ENCODE results near the gene TTC7B.

TTC7B gene

GRCh38 chr14:90645842-90646443 is 170.3 kb downstream of the TTC7B start:
- peaks cover 15% of the 10 kb centered on the region for H3K36me3 ChIP-seq (ENCODE audit: low read depth)
- peaks cover 13% of the 10 kb centered on the region for H3K4me1 ChIP-seq (ENCODE audit: insufficient read depth, poor library complexity, severe bottlenecking)
- H3K4me3 ChIP-seq (ENCODE audit: severe bottlenecking) = no peak overlapping the region
- DNase-seq (ENCODE audit: low spot score) = peak; percentile 86
- ATAC-seq (ENCODE audit: low read depth) = peak; percentile 99
- TF ChIP-seq, protein P1, sequence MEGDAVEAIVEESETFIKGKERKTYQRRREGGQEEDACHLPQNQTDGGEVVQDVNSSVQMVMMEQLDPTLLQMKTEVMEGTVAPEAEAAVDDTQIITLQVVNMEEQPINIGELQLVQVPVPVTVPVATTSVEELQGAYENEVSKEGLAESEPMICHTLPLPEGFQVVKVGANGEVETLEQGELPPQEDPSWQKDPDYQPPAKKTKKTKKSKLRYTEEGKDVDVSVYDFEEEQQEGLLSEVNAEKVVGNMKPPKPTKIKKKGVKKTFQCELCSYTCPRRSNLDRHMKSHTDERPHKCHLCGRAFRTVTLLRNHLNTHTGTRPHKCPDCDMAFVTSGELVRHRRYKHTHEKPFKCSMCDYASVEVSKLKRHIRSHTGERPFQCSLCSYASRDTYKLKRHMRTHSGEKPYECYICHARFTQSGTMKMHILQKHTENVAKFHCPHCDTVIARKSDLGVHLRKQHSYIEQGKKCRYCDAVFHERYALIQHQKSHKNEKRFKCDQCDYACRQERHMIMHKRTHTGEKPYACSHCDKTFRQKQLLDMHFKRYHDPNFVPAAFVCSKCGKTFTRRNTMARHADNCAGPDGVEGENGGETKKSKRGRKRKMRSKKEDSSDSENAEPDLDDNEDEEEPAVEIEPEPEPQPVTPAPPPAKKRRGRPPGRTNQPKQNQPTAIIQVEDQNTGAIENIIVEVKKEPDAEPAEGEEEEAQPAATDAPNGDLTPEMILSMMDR (IDR thresholded peaks at IDR 0.05; ENCODE audit: poor library complexity, severe bottlenecking) = no peak
- no peak overlapping the region for H3K27ac ChIP-seq (ENCODE audit: poor library complexity, severe bottlenecking)
- H3K9me3 ChIP-seq (ENCODE audit: severe bottlenecking) = no peaks in the 10 kb centered on the region
- no peaks in the 10 kb centered on the region for H3K27me3 ChIP-seq (ENCODE audit: insufficient read depth, poor library complexity, severe bottlenecking)

- Histone ChIP-seq H3K27me3 (ENCODE audit: insufficient read depth, poor library complexity, severe bottlenecking) (no peaks in the 10 kb centered on the region), H3K4me1 (ENCODE audit: insufficient read depth, poor library complexity, severe bottlenecking) (peaks cover 13% of the 10 kb centered on the region), H3K4me3 (ENCODE audit: severe bottlenecking) (no peak overlapping the region), H3K9me3 (ENCODE audit: severe bottlenecking) (no peaks in the 10 kb centered on the region), H3K27ac (ENCODE audit: poor library complexity, severe bottlenecking) (no peak overlapping the region), H3K36me3 (ENCODE audit: low read depth) (peaks cover 11% of the 10 kb centered on the region)
- no peak for DNase-seq (ENCODE audit: low spot score)
- ATAC-seq (ENCODE audit: low read depth) = no peak
- TF ChIP-seq, protein P1 (IDR thresholded peaks at IDR 0.05; ENCODE audit: poor library complexity, severe bottlenecking) = no peak
These were observed 171.3 kb downstream of the TTC7B start for GRCh38 chr14:90644882-90645281.

- H3K4me1 ChIP-seq (ENCODE audit: insufficient read depth, poor library complexity, severe bottlenecking) = peaks cover 13% of the 10 kb centered on the region
- H3K36me3 ChIP-seq (ENCODE audit: low read depth) = peaks cover 11% of the 10 kb centered on the region
- H3K4me3 ChIP-seq (ENCODE audit: severe bottlenecking) = no peak overlapping the region
- DNase-seq (ENCODE audit: low spot score) (no peak), ATAC-seq (ENCODE audit: low read depth) (no peak)
- no peaks in the 10 kb centered on the region for H3K27me3 ChIP-seq (ENCODE audit: insufficient read depth, poor library complexity, severe bottlenecking)
- no peak overlapping the region for H3K27ac ChIP-seq (ENCODE audit: poor library complexity, severe bottlenecking)
- TF ChIP-seq, protein P1 (IDR thresholded peaks at IDR 0.05; ENCODE audit: poor library complexity, severe bottlenecking) = no peak
- H3K9me3 ChIP-seq (ENCODE audit: severe bottlenecking) = no peaks in the 10 kb centered on the region
These were observed 172.1 kb downstream of the TTC7B start for GRCh38 chr14:90643982-90644670.

DNA sequence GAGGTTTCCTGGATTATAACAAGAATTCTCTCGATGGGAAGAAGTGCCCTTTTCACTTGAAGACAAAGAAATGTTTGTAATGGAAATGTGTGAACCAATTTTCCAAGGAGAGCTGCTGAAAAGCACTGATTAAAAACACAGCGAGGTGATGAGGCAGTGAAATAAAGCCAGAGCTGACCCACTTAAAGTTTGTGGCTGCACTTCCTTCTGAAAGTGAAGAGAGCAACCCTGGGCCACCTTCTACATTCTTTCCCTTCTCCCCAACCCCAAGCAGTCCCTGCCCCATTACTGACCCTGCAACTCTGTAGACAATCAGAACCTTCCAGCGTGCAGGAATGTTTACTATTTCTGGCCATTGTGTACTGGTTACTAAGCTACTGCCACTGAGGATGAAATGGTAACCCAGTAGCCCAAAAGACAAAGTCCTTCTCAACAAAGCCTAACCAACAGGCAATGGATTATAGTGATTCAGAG is 173.9 kb downstream of the TTC7B start:
- DNase-seq (ENCODE audit: low spot score) (no peak), ATAC-seq (ENCODE audit: low read depth) (no peak)
- no peaks in the 10 kb centered on the region for H3K9me3 ChIP-seq (ENCODE audit: severe bottlenecking)

More for the DNA sequence above, 173.9 kb downstream of the TTC7B start:
- Histone ChIP-seq H3K36me3 (ENCODE audit: low read depth) (peaks cover 13% of the 10 kb centered on the region), H3K27me3 (ENCODE audit: insufficient read depth, poor library complexity, severe bottlenecking) (no peaks in the 10 kb centered on the region), H3K4me3 (ENCODE audit: severe bottlenecking) (no peak overlapping the region), H3K27ac (ENCODE audit: poor library complexity, severe bottlenecking) (no peak overlapping the region), H3K4me1 (ENCODE audit: insufficient read depth, poor library complexity, severe bottlenecking) (peaks cover 13% of the 10 kb centered on the region)
- TF ChIP-seq, protein P1 (IDR thresholded peaks at IDR 0.05; ENCODE audit: poor library complexity, severe bottlenecking) = no peak

Measured in RWPE2 (cell line).